ENCODE measurements around the gene AGPAT3.

Gene AGPAT3

GRCh38 chr21:44006017-44006619 lies 141.1 kb downstream of the AGPAT3 start:
- TF ChIP-seq CTCF (IDR thresholded peaks at IDR 0.05) (no peak), ZFX (IDR thresholded peaks at IDR 0.05; ENCODE audit: borderline replicate concordance) (no peak)

GRCh38 chr21:44006656-44007055 lies 141.6 kb downstream of the AGPAT3 start:
- no peak for TF ChIP-seq ZFX (IDR thresholded peaks at IDR 0.05; ENCODE audit: borderline replicate concordance)
- TF ChIP-seq CTCF (IDR thresholded peaks at IDR 0.05): no peak
- no peak overlapping the region for H3K27ac ChIP-seq

More at GRCh38 chr21:44006017-44006619, 141.1 kb downstream of the AGPAT3 start:
- no peak overlapping the region for H3K27ac ChIP-seq

GRCh38 chr21:44010429-44010828 lies 145.4 kb downstream of the AGPAT3 start:
- no peak overlapping the region for H3K27ac ChIP-seq
- TF ChIP-seq ZFX (IDR thresholded peaks at IDR 0.05; ENCODE audit: borderline replicate concordance) (no peak), CTCF (IDR thresholded peaks at IDR 0.05) (no peak)

GRCh38 chr21:44011123-44011522 lies 146.1 kb downstream of the AGPAT3 start:
- no peak for TF ChIP-seq ZFX (IDR thresholded peaks at IDR 0.05; ENCODE audit: borderline replicate concordance)
- no peak for TF ChIP-seq CTCF (IDR thresholded peaks at IDR 0.05)
- peak overlapping the region; percentile 83 for H3K27ac ChIP-seq

- no peak for TF ChIP-seq CTCF (IDR thresholded peaks at IDR 0.05)
- no peak for TF ChIP-seq ZFX (IDR thresholded peaks at IDR 0.05; ENCODE audit: borderline replicate concordance)
- peak within 1 kb of the TSS; percentile 83 for H3K27ac ChIP-seq
Observed at GRCh38 chr21:44011579-44012473, 146.8 kb downstream of the AGPAT3 start, which contains the start of gene TRAPPC10. TSS of gene TRAPPC10 (plus strand) at chr21:44012309. CDS start at chr21:44012494, 185 bp downstream.

GRCh38 chr21:44012474-44013379 lies 147.7 kb downstream of the AGPAT3 start:
- TF ChIP-seq CTCF (IDR thresholded peaks at IDR 0.05) (peak; percentile 68), ZFX (IDR thresholded peaks at IDR 0.05; ENCODE audit: borderline replicate concordance) (no peak)
- H3K27ac ChIP-seq: peak overlapping the region; percentile 83
